RWPE2 (cell line): ENCODE data around the gene PDF.
"Not testable (repeated sequence)": the region's sequence is repeated elsewhere in the genome, so short reads cannot be mapped to it uniquely, and the experiment has no call there.

Experiments
- ATAC-seq: fragments of 200-7000 bp; cut with Tn5 transposase; 3 replicates; pipeline ENCODE4 v1.9.1; 2021; ENCODE audit warnings: low read depth
- DNase-seq: peaks from one replicate; pipeline ENCODE4 v3.0.0-alpha.2; 2020; ENCODE audit warnings: low spot score
- H3K27ac ChIP-seq: fragments of 450-650 bp; 2 replicates; pipeline ENCODE4 v1.5.1; 2017; ENCODE audit warnings: mild to moderate bottlenecking; ENCODE audit not compliant: poor library complexity, severe bottlenecking
- H3K27me3 ChIP-seq: fragments of 250-450 bp; sonication (Bioruptor Pico); 2 replicates; pipeline ENCODE4 v1.5.1; 2021; ENCODE audit warnings: mild to moderate bottlenecking, moderate library complexity; ENCODE audit not compliant: insufficient read depth, poor library complexity, severe bottlenecking
- H3K36me3 ChIP-seq: fragments of 250-450 bp; sonication (Bioruptor Pico); 2 replicates; pipeline ENCODE4 v1.5.1; 2020; ENCODE audit warnings: low read depth, mild to moderate bottlenecking, moderate library complexity
- H3K4me1 ChIP-seq: fragments of 250-450 bp; sonication (Bioruptor Pico); 2 replicates; pipeline ENCODE4 v1.5.1; 2021; ENCODE audit warnings: mild to moderate bottlenecking, moderate library complexity; ENCODE audit not compliant: insufficient read depth, poor library complexity, severe bottlenecking
- H3K4me3 ChIP-seq: fragments of 250-450 bp; sonication (Bioruptor Pico); 2 replicates; pipeline ENCODE4 v1.5.1; 2021; ENCODE audit warnings: mild to moderate bottlenecking, moderate library complexity; ENCODE audit not compliant: severe bottlenecking
- H3K9me3 ChIP-seq: fragments of 250-450 bp; sonication (Bioruptor Pico); 2 replicates; pipeline ENCODE4 v1.5.1; 2021; ENCODE audit warnings: mild to moderate bottlenecking, moderate library complexity; ENCODE audit not compliant: severe bottlenecking
- CTCF ChIP-seq: fragments of 450-650 bp; IDR thresholded peaks from one replicate; pipeline ENCODE4 v1.5.1; 2017; ENCODE audit warnings: mild to moderate bottlenecking, moderate library complexity; ENCODE audit not compliant: poor library complexity, severe bottlenecking

Gene PDF

GRCh38 chr16:69301861-69302260 is 28.5 kb downstream of the PDF start:
- no peaks in the 10 kb centered on the region for H3K27me3 ChIP-seq
- ATAC-seq (no peak), DNase-seq (no peak)
- H3K27ac ChIP-seq, result no peak overlapping the region
- TF ChIP-seq CTCF, result no peak
- no peaks in the 10 kb centered on the region for H3K9me3 ChIP-seq
- H3K4me1 ChIP-seq, result no peaks in the 10 kb centered on the region
- no peak overlapping the region for H3K4me3 ChIP-seq
- peaks cover 22% of the 10 kb centered on the region; the same call in 1 of the 2 replicates for H3K36me3 ChIP-seq

- Histone ChIP-seq H3K27ac (no peak overlapping the region), H3K27me3 (no peaks in the 10 kb centered on the region), H3K9me3 (no peaks in the 10 kb centered on the region), H3K36me3 (peaks cover 22% of the 10 kb centered on the region; the same call in 1 of the 2 replicates), H3K4me1 (no peaks in the 10 kb centered on the region), H3K4me3 (no peak overlapping the region)
- no peak for DNase-seq
- no peak for TF ChIP-seq CTCF
- ATAC-seq, result no peak
These were observed 29.2 kb downstream of the PDF start for GRCh38 chr16:69301187-69301586.

- Histone ChIP-seq H3K4me3 (no peak overlapping the region), H3K27me3 (no peaks in the 10 kb centered on the region), H3K27ac (no peak overlapping the region), H3K36me3 (peaks cover 13% of the 10 kb centered on the region; the same call in 1 of the 2 replicates), H3K9me3 (no peaks in the 10 kb centered on the region), H3K4me1 (no peaks in the 10 kb centered on the region)
- no peak for TF ChIP-seq CTCF
- ATAC-seq (no peak), DNase-seq (no peak)
These were observed 32.1 kb downstream of the PDF start for GRCh38 chr16:69298261-69298660.

GRCh38 chr16:69296771-69297170 is 33.6 kb downstream of the PDF start:
- H3K27ac ChIP-seq, H3K9me3 ChIP-seq, H3K4me1 ChIP-seq, H3K4me3 ChIP-seq, H3K27me3 ChIP-seq, DNase-seq, ATAC-seq: not testable (repeated sequence)
- peaks cover 10% of the 10 kb centered on the region; the same call in 1 of the 2 replicates for H3K36me3 ChIP-seq

- no peak; the same call in 2 of the 3 replicates for ATAC-seq
- Histone ChIP-seq H3K9me3 (no peaks in the 10 kb centered on the region), H3K27ac (no peak overlapping the region), H3K27me3 (no peaks in the 10 kb centered on the region), H3K36me3 (no peaks in the 10 kb centered on the region), H3K4me1 (no peaks in the 10 kb centered on the region), H3K4me3 (no peak overlapping the region)
- DNase-seq, result no peak
- no peak for TF ChIP-seq CTCF
These were observed 36.3 kb downstream of the PDF start for GRCh38 chr16:69294051-69294450.
